G401 (cell line): Measurements from ENCODE around the gene ABR. TPM values are rescaled to one million over a fixed set of nuclear protein-coding genes. Genes with fewer than 3 reads are reported as not detected.
A peak's percentile ranks its signal among the peaks of the same experiment; 100 is the strongest.
"Not testable (repeated sequence)": the region's sequence is repeated elsewhere in the genome, so short reads cannot be mapped to it uniquely, and the experiment has no call there.

Experiments
- DNase-seq: peaks from one replicate; pipeline ENCODE4 v3.0.0-alpha.2; 2015; ENCODE audit warnings: low spot score
- in situ Hi-C: cut with HindIII; loops from 2 replicates; pipeline ENCODE4 v1.10.0; 2016; ENCODE audit warnings: low sequenced_read_pairs, mixed read lengths
- total RNA-seq: library from RNA; depleted of rRNA; stranded (reverse); fragments of >200 nt; shearing (Covaris generic); gene quantifications from 2 replicates; pipeline ENCODE4 v1.2.3, GENCODE V29; 2014

Gene ABR
- total RNA-seq, 1 experiment from 2014 or later, result 128 TPM

- no peak for DNase-seq
- in situ Hi-C loops, result no loop called here
Observed at GRCh38 chr17:1008008-1008761, 171.6 kb downstream of the ABR start.

GRCh38 chr17:1007310-1008007 is 172.3 kb downstream of the ABR start:
- DNase-seq, result no peak
- in situ Hi-C loops, result no loop called here

GRCh38 chr17:1006054-1006453 is 173.7 kb downstream of the ABR start:
- in situ Hi-C loops, result no loop called here
- no peak for DNase-seq

GRCh38 chr17:1005361-1005946 is 174.3 kb downstream of the ABR start:
- in situ Hi-C loops, result no loop called here

GRCh38 chr17:1004769-1005295 is 174.9 kb downstream of the ABR start:
- in situ Hi-C loops, result no loop called here
- DNase-seq, result no peak

More at GRCh38 chr17:1005361-1005946, 174.3 kb downstream of the ABR start:
- DNase-seq, result peak; percentile 93

- in situ Hi-C loops, result no loop called here
- DNase-seq, result no peak
Observed at GRCh38 chr17:1003972-1004768, 175.6 kb downstream of the ABR start.

GRCh38 chr17:1003633-1003971 is 176.2 kb downstream of the ABR start:
- no peak for DNase-seq
- in situ Hi-C loops, result no loop called here

GRCh38 chr17:1002771-1003555 is 176.8 kb downstream of the ABR start:
- DNase-seq, result no peak

GRCh38 chr17:1002412-1002753 is 177.4 kb downstream of the ABR start:
- DNase-seq, result no peak
- in situ Hi-C loops, result no loop called here

More at GRCh38 chr17:1002771-1003555, 176.8 kb downstream of the ABR start:
- in situ Hi-C loops, result no loop called here

GRCh38 chr17:1001640-1002411 is 178.0 kb downstream of the ABR start:
- no peak for DNase-seq
- in situ Hi-C loops, result no loop called here

GRCh38 chr17:1000597-1001461 is 179.0 kb downstream of the ABR start:
- no peak for DNase-seq
- in situ Hi-C loops, result no loop called here

GRCh38 chr17:998111-998510 is 181.7 kb downstream of the ABR start:
- in situ Hi-C loops, result loop anchor here (25.0 kb wide), 1 partner anchor 236 kb away; the partner anchor contains the start of gene GEMIN4
- no peak for DNase-seq

- DNase-seq, result peak; percentile 95
- in situ Hi-C loops, result loop anchor here (25.0 kb wide), 1 partner anchor 234 kb away; the partner anchor contains the start of gene GEMIN4
Observed at GRCh38 chr17:996554-997344, 183.0 kb downstream of the ABR start, which contains the start of gene TIMM22. Gene TIMM22, plus strand, starts transcription at chr17:997129. Its CDS starts 14 bp downstream, at chr17:997143.

- DNase-seq, result not testable (repeated sequence)
- in situ Hi-C loops, result loop anchor here (25.0 kb wide), 1 partner anchor 233 kb away; the partner anchor contains the start of gene GEMIN4
Observed at GRCh38 chr17:995324-995723, 184.5 kb downstream of the ABR start.

GRCh38 chr17:992933-993332 is 186.8 kb downstream of the ABR start:
- in situ Hi-C loops, result loop anchor here (25.0 kb wide), 1 partner anchor 231 kb away; the partner anchor contains the start of gene GEMIN4
- peak; percentile 32 for DNase-seq

GRCh38 chr17:988561-988960 is 191.2 kb downstream of the ABR start:
- in situ Hi-C loops, result loop anchor here (25.0 kb wide), 1 partner anchor 226 kb away; the partner anchor contains the start of gene GEMIN4
- peak; percentile 97 for DNase-seq
